Measurements from ENCODE around the gene COL2A1.

The COL2A1 gene

DNA sequence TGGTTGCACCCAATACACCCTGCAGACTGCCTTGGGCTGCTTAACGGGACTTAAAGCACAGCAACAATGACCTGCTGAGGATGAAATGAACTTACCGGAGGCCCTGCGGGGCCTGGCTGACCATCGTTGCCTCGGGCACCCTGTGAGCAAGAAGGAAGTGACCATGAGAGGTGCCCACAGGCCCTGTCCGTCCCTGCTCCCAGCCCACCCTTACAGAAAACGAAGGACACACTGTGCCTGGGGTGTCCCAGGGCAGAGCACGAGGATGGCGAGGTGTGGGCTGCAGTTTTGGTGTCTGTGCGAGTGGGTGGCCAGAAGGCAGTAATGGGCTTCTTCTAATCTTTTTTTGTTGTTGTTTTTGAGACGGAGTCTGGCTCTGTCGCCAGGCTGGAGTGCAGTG, 14.6 kb downstream of the COL2A1 start:
- DNase-seq (ENCODE audit: low spot score): no peak

DNA sequence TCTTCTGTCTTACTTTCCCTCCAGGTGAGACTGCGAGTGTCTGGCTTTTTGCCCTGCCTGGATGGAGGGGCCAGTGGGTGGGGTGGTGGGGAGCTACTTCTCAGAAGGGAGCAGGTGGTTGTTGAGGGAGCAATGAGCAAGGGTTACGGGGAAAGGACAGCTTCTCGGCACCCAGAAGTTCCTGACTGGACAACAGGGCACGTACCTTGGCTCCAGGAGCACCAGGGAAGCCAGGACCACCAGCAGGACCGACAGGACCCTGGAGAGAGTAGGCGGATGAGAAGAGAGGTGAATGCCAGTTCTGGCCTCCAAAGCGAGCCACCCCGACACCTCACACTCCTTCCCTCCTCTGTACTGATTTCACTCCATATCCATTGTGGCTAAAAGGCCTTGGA, 15.3 kb downstream of the COL2A1 start:
- no peak for DNase-seq (ENCODE audit: low spot score)

- no peak for DNase-seq (ENCODE audit: low spot score)
Measured at GRCh38 chr12:47988073-47989022, 15.9 kb downstream of the COL2A1 start.

GRCh38 chr12:47987411-47988072, 16.7 kb downstream of the COL2A1 start:
- DNase-seq (ENCODE audit: low spot score): no peak

GRCh38 chr12:47986832-47987231, 17.4 kb downstream of the COL2A1 start:
- DNase-seq (ENCODE audit: low spot score): no peak

DNA sequence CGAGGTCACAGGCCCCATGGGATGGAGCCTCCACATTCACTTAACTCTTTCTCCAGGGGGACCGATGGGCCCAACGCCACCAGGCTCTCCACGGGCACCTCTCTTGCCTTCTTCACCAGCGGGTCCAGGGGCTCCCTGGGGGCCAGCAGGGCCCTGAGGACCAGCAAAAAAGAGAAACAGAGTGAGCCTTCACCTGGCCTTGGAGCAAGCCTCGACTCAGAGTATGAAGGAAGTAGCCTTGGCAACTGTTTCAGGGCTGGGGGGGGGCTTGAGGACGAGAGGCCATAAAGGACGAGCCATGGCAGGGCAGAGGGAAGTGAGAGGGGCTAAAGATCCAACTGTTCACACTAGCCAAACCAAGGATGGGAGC, 18.0 kb downstream of the COL2A1 start:
- DNase-seq (ENCODE audit: low spot score): no peak

DNA sequence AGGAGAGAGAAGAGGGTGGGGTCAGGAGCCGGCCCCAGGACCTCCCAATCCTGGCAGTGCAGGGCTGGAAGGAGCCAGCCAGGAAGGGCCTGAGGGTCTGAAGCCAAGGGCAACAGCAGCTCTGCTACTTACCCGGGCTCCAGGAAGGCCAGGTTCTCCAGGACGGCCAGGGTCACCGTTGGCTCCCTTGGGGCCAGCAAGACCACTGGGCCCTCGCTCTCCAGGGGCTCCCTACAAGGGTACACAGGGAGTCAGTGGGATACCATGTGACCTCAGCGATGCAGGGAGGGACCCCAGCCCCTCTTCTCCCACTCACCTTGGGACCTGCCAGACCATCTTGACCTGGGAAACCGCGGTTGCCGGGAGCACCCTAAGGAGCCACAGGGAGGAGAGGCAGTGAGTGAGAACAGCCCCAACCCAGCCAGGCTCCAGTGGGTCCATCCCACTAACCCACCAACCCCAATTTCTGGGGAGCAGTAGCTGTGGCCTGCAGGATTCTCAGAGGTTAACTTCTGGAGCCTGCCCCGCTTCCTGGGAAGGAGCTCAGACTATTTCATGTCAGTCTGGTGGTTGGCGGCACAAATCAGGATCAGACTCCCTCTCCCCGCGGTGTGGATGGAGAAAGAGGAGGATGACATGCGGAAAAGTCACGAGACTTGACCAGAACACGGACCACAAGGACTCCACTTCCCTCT, 18.5 kb downstream of the COL2A1 start:
- no peak for DNase-seq (ENCODE audit: low spot score)

- no peak for DNase-seq (ENCODE audit: low spot score)
Measured at GRCh38 chr12:47984331-47984801, 19.9 kb downstream of the COL2A1 start.

DNA sequence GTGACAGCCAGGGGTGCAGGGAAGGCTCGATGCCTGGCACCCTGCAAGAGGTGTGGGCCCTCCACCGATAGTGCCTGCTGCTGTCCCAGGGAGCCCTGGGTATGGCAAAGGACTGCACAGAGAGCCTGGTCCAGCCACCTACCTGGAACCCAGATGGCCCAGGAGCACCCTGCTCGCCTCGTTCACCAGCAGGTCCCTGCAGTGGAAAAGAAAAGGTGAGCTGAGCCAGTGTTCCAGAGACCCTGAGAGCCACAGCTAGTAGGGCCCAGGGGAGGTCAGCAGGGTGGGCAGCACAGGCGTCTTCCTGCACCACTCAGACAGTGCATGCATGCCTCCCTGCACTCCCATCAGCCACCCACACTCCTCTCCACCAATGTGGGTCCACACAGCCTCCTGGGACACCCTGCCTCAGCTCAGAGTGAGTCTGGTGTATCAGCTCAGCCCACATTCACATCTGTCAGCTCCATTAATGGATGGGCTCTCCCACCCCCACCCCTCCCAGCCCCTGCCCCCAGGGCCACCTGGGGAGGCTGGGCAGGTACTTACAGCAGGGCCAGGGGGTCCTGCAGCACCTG, 20.6 kb downstream of the COL2A1 start:
- DNase-seq (ENCODE audit: low spot score): no peak

DNA sequence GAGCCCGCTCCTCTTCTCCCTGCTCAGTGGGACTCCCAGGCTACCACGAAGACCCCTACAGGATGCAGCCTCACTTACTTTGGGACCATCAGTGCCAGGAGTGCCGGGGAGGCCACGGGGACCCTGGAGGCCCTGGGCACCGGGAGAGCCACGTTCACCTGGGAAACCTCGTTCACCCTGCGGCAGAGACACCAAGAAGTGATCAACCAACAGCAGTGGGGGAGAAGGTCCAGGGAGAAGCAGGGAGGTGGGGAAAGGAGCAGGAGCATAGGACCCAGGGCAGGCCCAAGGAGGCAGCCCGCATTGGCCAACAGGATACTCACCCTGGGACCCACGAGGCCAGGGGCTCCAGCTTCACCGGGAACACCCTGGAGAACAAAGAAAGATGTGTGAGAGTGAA, 21.5 kb downstream of the COL2A1 start:
- DNase-seq (ENCODE audit: low spot score): no peak

- DNase-seq (ENCODE audit: low spot score): no peak
Measured at GRCh38 chr12:47982311-47982710, 22.0 kb downstream of the COL2A1 start.

GRCh38 chr12:47981496-47982260, 22.6 kb downstream of the COL2A1 start:
- DNase-seq (ENCODE audit: low spot score): no peak

DNA sequence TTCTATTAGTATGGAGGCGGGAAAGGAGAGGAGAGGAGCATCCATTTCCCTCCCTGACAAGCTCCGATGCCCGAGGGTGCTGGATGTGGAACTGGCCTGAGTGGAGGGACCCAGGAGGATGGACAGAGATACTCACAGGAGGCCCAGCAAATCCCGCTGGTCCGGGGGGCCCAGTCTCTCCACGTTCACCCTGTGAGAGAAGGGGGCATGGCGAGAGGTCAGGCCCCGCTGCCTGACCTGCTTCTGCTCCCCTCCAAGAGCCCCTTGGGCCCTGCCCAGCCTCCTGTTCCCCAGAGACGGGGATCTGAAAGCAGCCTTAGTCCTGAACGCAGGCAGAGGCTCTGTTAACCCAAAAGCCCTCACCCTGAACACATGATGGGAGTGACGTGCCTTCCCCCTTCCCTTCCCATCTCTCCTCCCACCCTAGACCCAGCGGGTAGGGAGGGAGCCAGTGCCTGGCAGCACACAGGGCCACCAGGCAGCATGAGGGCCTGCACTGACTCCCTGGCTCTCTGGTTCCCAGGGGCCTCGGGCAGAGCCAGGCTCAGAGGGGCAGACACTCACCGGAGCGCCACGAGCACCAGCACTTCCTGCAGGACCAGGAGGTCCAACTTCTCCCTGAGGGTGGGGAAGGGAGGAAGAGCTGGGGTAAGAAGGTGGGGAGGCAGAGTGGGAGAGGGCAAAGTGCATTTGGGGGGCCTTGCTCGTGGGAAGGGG, 23.3 kb downstream of the COL2A1 start:
- no peak for DNase-seq (ENCODE audit: low spot score)

DNA sequence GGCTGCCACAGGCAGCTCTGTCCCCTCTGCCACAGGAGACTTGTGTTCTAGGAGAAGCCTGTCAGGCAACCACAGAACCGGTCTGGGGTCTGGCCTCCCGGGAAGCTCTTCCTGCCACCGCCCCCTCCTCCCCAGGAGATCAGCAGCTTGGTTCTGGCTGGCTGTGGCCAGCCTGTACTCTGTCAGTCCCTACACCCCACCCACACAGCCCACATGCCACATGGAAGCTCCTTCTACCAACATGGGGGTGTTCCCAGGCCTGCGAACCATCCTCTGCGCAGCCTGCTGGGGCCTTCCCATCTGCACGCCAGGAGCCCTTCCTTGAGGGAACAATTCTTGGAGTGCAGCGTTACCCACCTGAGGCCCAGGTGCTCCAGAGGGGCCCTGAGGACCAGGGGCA, 24.1 kb downstream of the COL2A1 start:
- no peak for DNase-seq (ENCODE audit: low spot score)

- no peak for DNase-seq (ENCODE audit: low spot score)
Measured at GRCh38 chr12:47979686-47980085, 24.6 kb downstream of the COL2A1 start.

DNA sequence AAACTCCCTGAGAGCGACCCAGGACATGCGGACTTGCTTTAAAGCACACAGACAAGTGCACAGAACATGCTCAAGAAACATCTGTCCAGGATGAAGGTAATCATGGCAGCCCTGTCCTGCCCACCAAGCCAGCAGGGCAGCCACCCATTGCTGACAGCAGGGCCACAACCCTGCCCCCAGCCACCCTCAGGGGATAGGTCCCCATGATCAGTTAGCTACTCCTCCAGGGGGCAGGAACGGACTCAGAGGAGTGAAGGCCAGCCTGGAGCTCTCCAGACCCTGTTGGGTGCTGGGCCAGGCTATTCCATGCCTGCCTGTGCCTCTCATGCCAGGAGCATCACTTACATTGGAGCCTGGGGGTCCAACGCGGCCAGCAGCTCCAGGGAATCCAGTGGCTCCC, 25.1 kb downstream of the COL2A1 start:
- no peak for DNase-seq (ENCODE audit: low spot score)

GRCh38 chr12:47978598-47978873, 25.7 kb downstream of the COL2A1 start:
- DNase-seq (ENCODE audit: low spot score): no peak

- DNase-seq (ENCODE audit: low spot score): no peak
Measured at GRCh38 chr12:47977772-47978597, 26.3 kb downstream of the COL2A1 start.

GRCh38 chr12:47977046-47977771, 27.1 kb downstream of the COL2A1 start:
- DNase-seq (ENCODE audit: low spot score): no peak

GRCh38 chr12:47975816-47976215, 28.5 kb downstream of the COL2A1 start:
- no peak for DNase-seq (ENCODE audit: low spot score)
